Caki2 (cell line): ENCODE measurements around the gene PIK3C2A. TPM values are rescaled to one million over a fixed set of nuclear protein-coding genes. Genes with fewer than 3 reads are reported as not detected.

Experiments used
- DNase-seq: peaks from one replicate; pipeline ENCODE4 v3.0.0-alpha.2; 2015; ENCODE audit warnings: low read depth
- in situ Hi-C: cut with HindIII; loops from 2 replicates; pipeline ENCODE4 v1.10.0; 2016; ENCODE audit warnings: low sequenced_read_pairs, low pct_unique_long_range_greater_than_20kb, mixed read lengths
- total RNA-seq: library from RNA; depleted of rRNA; stranded (reverse); fragments of >200 nt; shearing (Covaris generic); gene quantifications from 2 replicates; pipeline ENCODE4 v1.2.3, GENCODE V29; 2014; ENCODE audit warnings: low replicate concordance

The PIK3C2A gene
- total RNA-seq, 1 experiment from 2014 or later, result 13.4 TPM

GRCh38 chr11:17221968-17222367, 14.2 kb upstream of the PIK3C2A start:
- in situ Hi-C loops, result no loop called here

GRCh38 chr11:17219016-17219415, 11.2 kb upstream of the PIK3C2A start:
- in situ Hi-C loops, result no loop called here
- DNase-seq, result no peak

More at GRCh38 chr11:17221968-17222367, 14.2 kb upstream of the PIK3C2A start:
- DNase-seq, result no peak

GRCh38 chr11:17218403-17218802, 10.6 kb upstream of the PIK3C2A start:
- in situ Hi-C loops, result no loop called here
- DNase-seq, result no peak

GRCh38 chr11:17217401-17217800, 9.6 kb upstream of the PIK3C2A start:
- in situ Hi-C loops, result no loop called here
- no peak for DNase-seq

- DNase-seq, result no peak
- in situ Hi-C loops, result no loop called here
These were observed 6.6 kb upstream of the PIK3C2A start for GRCh38 chr11:17214338-17214737.

- DNase-seq, result no peak
- in situ Hi-C loops, result no loop called here
These were observed 3.5 kb upstream of the PIK3C2A start for GRCh38 chr11:17211286-17211685.

GRCh38 chr11:17209939-17210245, 2.1 kb upstream of the PIK3C2A start:
- in situ Hi-C loops, result no loop called here
- no peak for DNase-seq

- DNase-seq, result peak; percentile 74
- in situ Hi-C loops, result no loop called here
These were observed 642 bp upstream of the PIK3C2A start for GRCh38 chr11:17208257-17208999.

- in situ Hi-C loops, result no loop called here
- DNase-seq, result no peak
These were observed 1.3 kb downstream of the PIK3C2A start for GRCh38 chr11:17206463-17206862.

- in situ Hi-C loops, result no loop called here
- DNase-seq, result peak; percentile 58
These were observed 10.3 kb downstream of the PIK3C2A start for GRCh38 chr11:17197431-17197898.

- in situ Hi-C loops, result no loop called here
- no peak for DNase-seq
These were observed 19.1 kb downstream of the PIK3C2A start for GRCh38 chr11:17188675-17189074.

- in situ Hi-C loops, result no loop called here
- no peak for DNase-seq
These were observed 20.7 kb downstream of the PIK3C2A start for GRCh38 chr11:17186932-17187692.

GRCh38 chr11:17185938-17186337, 21.8 kb downstream of the PIK3C2A start:
- DNase-seq, result no peak
- in situ Hi-C loops, result no loop called here

GRCh38 chr11:17184882-17185587, 22.8 kb downstream of the PIK3C2A start:
- in situ Hi-C loops, result no loop called here
- no peak for DNase-seq

GRCh38 chr11:17183836-17184235, 23.9 kb downstream of the PIK3C2A start:
- no peak for DNase-seq
- in situ Hi-C loops, result no loop called here

- in situ Hi-C loops, result no loop called here
- peak; percentile 39 for DNase-seq
These were observed 27.8 kb downstream of the PIK3C2A start for GRCh38 chr11:17179970-17180369.

GRCh38 chr11:17173332-17173731, 34.5 kb downstream of the PIK3C2A start:
- DNase-seq, result no peak
- in situ Hi-C loops, result no loop called here

- in situ Hi-C loops, result no loop called here
- DNase-seq, result no peak
These were observed 35.9 kb downstream of the PIK3C2A start for GRCh38 chr11:17171916-17172315.

- in situ Hi-C loops, result no loop called here
- no peak for DNase-seq
These were observed 36.4 kb downstream of the PIK3C2A start for GRCh38 chr11:17171343-17171742.
